Measurements from ENCODE around the gene NAIF1.

The NAIF1 gene

GRCh38 chr9:128106181-128106939 lies 39.2 kb upstream of the NAIF1 start:
- Mint-ChIP-seq H3K4me3 (no peak overlapping the region), H3K4me1 (peaks cover 12% of the 10 kb centered on the region), H3K9me3 (no peaks in the 10 kb centered on the region), H3K27ac (no peak overlapping the region), H3K36me3 (ENCODE audit: low read depth) (peaks cover 34% of the 10 kb centered on the region), H3K27me3 (no peaks in the 10 kb centered on the region)
- DNase-seq, result no peak
- ATAC-seq, result no peak

GRCh38 chr9:128105538-128106175 lies 38.5 kb upstream of the NAIF1 start:
- Mint-ChIP-seq H3K27ac (no peak overlapping the region), H3K4me3 (no peak overlapping the region), H3K9me3 (no peaks in the 10 kb centered on the region), H3K36me3 (ENCODE audit: low read depth) (peaks cover 39% of the 10 kb centered on the region), H3K27me3 (no peaks in the 10 kb centered on the region), H3K4me1 (peaks cover 16% of the 10 kb centered on the region)
- DNase-seq (no peak), ATAC-seq (no peak)

GRCh38 chr9:128104171-128104618 lies 37.1 kb upstream of the NAIF1 start:
- ATAC-seq (no peak), DNase-seq (no peak)
- no peak overlapping the region for H3K4me3 Mint-ChIP-seq
- H3K36me3 Mint-ChIP-seq (ENCODE audit: low read depth), result peaks cover 36% of the 10 kb centered on the region
- no peaks in the 10 kb centered on the region for H3K9me3 Mint-ChIP-seq
- peaks cover 30% of the 10 kb centered on the region for H3K4me1 Mint-ChIP-seq
- H3K27me3 Mint-ChIP-seq, result no peaks in the 10 kb centered on the region
- no peak overlapping the region for H3K27ac Mint-ChIP-seq

GRCh38 chr9:128103589-128103962 lies 36.5 kb upstream of the NAIF1 start:
- ATAC-seq, result peak; percentile 68
- peaks cover 36% of the 10 kb centered on the region for H3K36me3 Mint-ChIP-seq (ENCODE audit: low read depth)
- H3K27me3 Mint-ChIP-seq, result no peaks in the 10 kb centered on the region
- peaks cover 36% of the 10 kb centered on the region for H3K4me1 Mint-ChIP-seq
- H3K9me3 Mint-ChIP-seq, result no peaks in the 10 kb centered on the region
- H3K27ac Mint-ChIP-seq, result no peak overlapping the region
- no peak overlapping the region for H3K4me3 Mint-ChIP-seq
- peak; percentile 41 for DNase-seq

- Mint-ChIP-seq H3K27ac (no peak overlapping the region), H3K27me3 (no peaks in the 10 kb centered on the region), H3K4me1 (peaks cover 41% of the 10 kb centered on the region), H3K36me3 (ENCODE audit: low read depth) (peaks cover 34% of the 10 kb centered on the region), H3K9me3 (no peaks in the 10 kb centered on the region), H3K4me3 (no peak overlapping the region)
- ATAC-seq, result no peak
- DNase-seq, result no peak
These were observed 35.9 kb upstream of the NAIF1 start for GRCh38 chr9:128102861-128103588.

- H3K36me3 Mint-ChIP-seq (ENCODE audit: low read depth), result peaks cover 29% of the 10 kb centered on the region
- no peak overlapping the region for H3K27ac Mint-ChIP-seq
- ATAC-seq (no peak), DNase-seq (no peak)
- H3K4me3 Mint-ChIP-seq, result no peak overlapping the region
- H3K27me3 Mint-ChIP-seq, result no peaks in the 10 kb centered on the region
- no peaks in the 10 kb centered on the region for H3K9me3 Mint-ChIP-seq
- peaks cover 49% of the 10 kb centered on the region for H3K4me1 Mint-ChIP-seq
These were observed 35.1 kb upstream of the NAIF1 start for GRCh38 chr9:128102196-128102595.

- ATAC-seq, result no peak
- H3K4me1 Mint-ChIP-seq, result peaks cover 54% of the 10 kb centered on the region
These were observed 34.6 kb upstream of the NAIF1 start for GRCh38 chr9:128101690-128102089.

GRCh38 chr9:128101231-128101661 lies 34.1 kb upstream of the NAIF1 start:
- no peaks in the 10 kb centered on the region for H3K9me3 Mint-ChIP-seq
- H3K27ac Mint-ChIP-seq, result no peak overlapping the region
- H3K27me3 Mint-ChIP-seq, result no peaks in the 10 kb centered on the region
- ATAC-seq, result no peak
- no peak overlapping the region for H3K4me3 Mint-ChIP-seq
- H3K4me1 Mint-ChIP-seq, result peaks cover 57% of the 10 kb centered on the region
- DNase-seq, result no peak
- H3K36me3 Mint-ChIP-seq (ENCODE audit: low read depth), result peaks cover 23% of the 10 kb centered on the region

More at GRCh38 chr9:128101690-128102089, 34.6 kb upstream of the NAIF1 start:
- H3K27me3 Mint-ChIP-seq, result no peaks in the 10 kb centered on the region
- H3K4me3 Mint-ChIP-seq, result no peak overlapping the region
- H3K36me3 Mint-ChIP-seq (ENCODE audit: low read depth), result peaks cover 26% of the 10 kb centered on the region
- no peak for DNase-seq
- H3K27ac Mint-ChIP-seq, result no peak overlapping the region
- H3K9me3 Mint-ChIP-seq, result no peaks in the 10 kb centered on the region

GRCh38 chr9:128100581-128100980 lies 33.5 kb upstream of the NAIF1 start:
- ATAC-seq (no peak), DNase-seq (no peak)
- H3K27ac Mint-ChIP-seq, result no peak overlapping the region
- no peaks in the 10 kb centered on the region for H3K9me3 Mint-ChIP-seq
- no peak overlapping the region for H3K4me3 Mint-ChIP-seq
- no peaks in the 10 kb centered on the region for H3K27me3 Mint-ChIP-seq
- H3K4me1 Mint-ChIP-seq, result peaks cover 58% of the 10 kb centered on the region
- H3K36me3 Mint-ChIP-seq (ENCODE audit: low read depth), result peaks cover 23% of the 10 kb centered on the region

GRCh38 chr9:128099932-128100491 lies 32.9 kb upstream of the NAIF1 start:
- no peak for ATAC-seq
- no peaks in the 10 kb centered on the region for H3K27me3 Mint-ChIP-seq
- peak overlapping the region; percentile 29 for H3K27ac Mint-ChIP-seq
- DNase-seq, result no peak
- peaks cover 23% of the 10 kb centered on the region for H3K36me3 Mint-ChIP-seq (ENCODE audit: low read depth)
- no peak overlapping the region for H3K4me3 Mint-ChIP-seq
- peaks cover 64% of the 10 kb centered on the region for H3K4me1 Mint-ChIP-seq
- no peaks in the 10 kb centered on the region for H3K9me3 Mint-ChIP-seq

- H3K4me1 Mint-ChIP-seq, result peaks cover 70% of the 10 kb centered on the region
These were observed 32.3 kb upstream of the NAIF1 start for GRCh38 chr9:128099231-128099931.

GRCh38 chr9:128098297-128099230 lies 31.4 kb upstream of the NAIF1 start:
- peak overlapping the region; percentile 52 for H3K4me3 Mint-ChIP-seq
- peaks cover 77% of the 10 kb centered on the region for H3K4me1 Mint-ChIP-seq
- no peaks in the 10 kb centered on the region for H3K9me3 Mint-ChIP-seq
- peak overlapping the region; percentile 42 for H3K27ac Mint-ChIP-seq
- no peaks in the 10 kb centered on the region for H3K27me3 Mint-ChIP-seq
- peak; percentile 74 for DNase-seq
- peak; percentile 58 for ATAC-seq
- H3K36me3 Mint-ChIP-seq (ENCODE audit: low read depth), result peaks cover 22% of the 10 kb centered on the region

More at GRCh38 chr9:128099231-128099931, 32.3 kb upstream of the NAIF1 start:
- Mint-ChIP-seq H3K36me3 (ENCODE audit: low read depth) (peaks cover 27% of the 10 kb centered on the region), H3K4me3 (peak overlapping the region; percentile 29), H3K27me3 (no peaks in the 10 kb centered on the region), H3K9me3 (no peaks in the 10 kb centered on the region), H3K27ac (peak overlapping the region; percentile 29)
- ATAC-seq (no peak), DNase-seq (no peak)

GRCh38 chr9:128097543-128098296 lies 30.6 kb upstream of the NAIF1 start:
- H3K9me3 Mint-ChIP-seq, result no peaks in the 10 kb centered on the region
- DNase-seq (no peak), ATAC-seq (no peak)
- H3K27me3 Mint-ChIP-seq, result no peaks in the 10 kb centered on the region
- H3K36me3 Mint-ChIP-seq (ENCODE audit: low read depth), result peaks cover 19% of the 10 kb centered on the region
- H3K27ac Mint-ChIP-seq, result peak overlapping the region; percentile 52
- peaks cover 77% of the 10 kb centered on the region for H3K4me1 Mint-ChIP-seq
- peak overlapping the region; percentile 52 for H3K4me3 Mint-ChIP-seq

Measured in activated naive CD8-positive, alpha-beta T cell treated with anti-CD3 and anti-CD28 coated beads, Interleukin-2, amount 50 U/mL, for 24 hours (primary cell).